H1 (cell line): ENCODE results near the gene UQCRQ. TPM values are rescaled to one million over a fixed set of nuclear protein-coding genes. Genes with fewer than 3 reads are reported as not detected.

Experiments
- ASH2L ChIP-seq: fragments of 200-600, 300-600 bp; sonication (generic); IDR thresholded peaks from one replicate; pipeline ENCODE4 v1.7.1; 2017; ENCODE audit warnings: low read length
- BRCA1 ChIP-seq: IDR thresholded peaks from 2 replicates; pipeline ENCODE4 v1.6.1; 2012; ENCODE audit warnings: low read depth, low read length, improper control_type of control experiment
- CEBPB ChIP-seq: IDR thresholded peaks from 2 replicates; pipeline ENCODE4 v1.6.1; 2012; ENCODE audit warnings: low read depth, low read length
- CREB1 ChIP-seq: IDR thresholded peaks from 2 replicates; pipeline ENCODE4 v1.6.1; 2012; ENCODE audit warnings: inconsistent platforms
- EGR1 ChIP-seq: IDR thresholded peaks from 2 replicates; pipeline ENCODE4 v1.6.1; 2011; ENCODE audit warnings: low read depth, low read length, borderline replicate concordance
- GTF2F1 ChIP-seq: IDR thresholded peaks from 2 replicates; pipeline ENCODE4 v1.6.1; 2012; ENCODE audit warnings: low read depth, low read length, improper control_type of control experiment, borderline replicate concordance
- HDAC6 ChIP-seq: IDR thresholded peaks from one replicate; pipeline ENCODE4 v1.7.1; 2012; ENCODE audit warnings: low read depth, mild to moderate bottlenecking, inconsistent platforms, low read length, moderate library complexity
- JUN ChIP-seq: IDR thresholded peaks from 2 replicates; pipeline ENCODE4 v1.6.1; 2011; ENCODE audit warnings: low read depth, mild to moderate bottlenecking, improper control_type of control experiment, low read length
- KDM1A ChIP-seq: fragments of 200-600, 300-600 bp; sonication (generic); IDR thresholded peaks from 2 replicates; pipeline ENCODE4 v1.7.1; 2016; ENCODE audit warnings: mild to moderate bottlenecking, low read length, borderline replicate concordance
- KDM4A ChIP-seq: IDR thresholded peaks from one replicate; pipeline ENCODE4 v1.7.1; 2012; ENCODE audit warnings: low read depth, mild to moderate bottlenecking, moderate library complexity, low read length, inconsistent platforms; ENCODE audit not compliant: severe bottlenecking
- RFX5 ChIP-seq: IDR thresholded peaks from 2 replicates; pipeline ENCODE4 v1.6.1; 2011; ENCODE audit warnings: low read depth, low read length, improper control_type of control experiment, borderline replicate concordance
- RNF2 ChIP-seq: fragments of 200-900, 300-1000 bp; sonication (generic); IDR thresholded peaks from 2 replicates; pipeline ENCODE4 v1.7.1; 2016; ENCODE audit warnings: borderline replicate concordance, low read depth, mild to moderate bottlenecking, antibody characterized with exemption, low read length; ENCODE audit not compliant: poor library complexity, severe bottlenecking; ENCODE audit errors: missing control alignments
- RXRA ChIP-seq: IDR thresholded peaks from 2 replicates; pipeline ENCODE4 v1.6.1; 2011; ENCODE audit warnings: low read depth, mild to moderate bottlenecking, low read length, moderate library complexity; ENCODE audit not compliant: insufficient read depth
- SAP30 ChIP-seq: fragments of 300-600 bp; sonication (generic); IDR thresholded peaks from 2 replicates; pipeline ENCODE4 v1.7.1; 2012; ENCODE audit warnings: low read length, moderate library complexity, mild to moderate bottlenecking, inconsistent platforms; ENCODE audit not compliant: insufficient read depth, insufficient replicate concordance
- TAF7 ChIP-seq: optimal IDR thresholded peaks from 2 replicates; pipeline ENCODE3; 2011; ENCODE audit warnings: low read depth, mild to moderate bottlenecking, inconsistent platforms, low read length, moderate library complexity, borderline replicate concordance
- TCF12 ChIP-seq: IDR thresholded peaks from 2 replicates; pipeline ENCODE4 v1.6.1; 2011; ENCODE audit warnings: low read depth, mild to moderate bottlenecking, low read length
- TEAD4 ChIP-seq: IDR thresholded peaks from 2 replicates; pipeline ENCODE4 v1.6.1; 2012; ENCODE audit warnings: low read depth, low read length, inconsistent platforms, mixed read lengths
- polyA plus RNA-seq, 7 experiments: library from polyadenylated mRNA; depleted of rRNA in 3 of 7; stranded (reverse) in 5 of 7; unstranded in 2 of 7; fragments of >200 nt in 5 of 7; fragments of 200-250 nt in 2 of 7; gene quantifications; 1 replicate in 5 of 7; 2 replicates in 1 of 7; 4 replicates in 1 of 7; pipeline versions ENCODE4 v1.2.1 to v1.2.3, GENCODE V29; 2011 to 2013; ENCODE audit warnings: missing spikeins in 2 of 7, mixed read lengths in 2 of 7
- total RNA-seq: library from RNA; stranded (reverse); fragmentation: NEBNext Ultra II Directional; extraction: Animal tissue kit (Norgen Biotek cat#: 25700); gene quantifications from 2 replicates; pipeline ENCODE4 v1.2.1, GENCODE V29; 2021

The UQCRQ gene
- total and polyA plus RNA-seq, 2 of the 8 experiments (the other 6 are each of a cell fraction or from before 2014, with no cell fraction given): 177 to 293 TPM

GRCh38 chr5:132820162-132820754, 46.2 kb upstream of the UQCRQ start (continued):
- no peak for TF ChIP-seq RNF2
- no peak for TF ChIP-seq RFX5
- no peak for TF ChIP-seq TCF12
- no peak for TF ChIP-seq ASH2L
- TF ChIP-seq EGR1: no peak
- TF ChIP-seq HDAC6: no peak
- no peak for TF ChIP-seq TEAD4
- TF ChIP-seq TAF7: peak; percentile 33
- no peak for TF ChIP-seq CEBPB
- TF ChIP-seq GTF2F1: no peak
- TF ChIP-seq BRCA1: no peak
- TF ChIP-seq JUN: no peak
- no peak for TF ChIP-seq SAP30
- peak; percentile 70; the same call in 1 of the 2 replicates for TF ChIP-seq KDM1A
- no peak; the same call in 1 of the 2 replicates for TF ChIP-seq CREB1
- no peak for TF ChIP-seq RXRA
- no peak for TF ChIP-seq KDM4A
